ENCODE data around the gene CCN5.

The CCN5 gene

GRCh38 chr20:44736170-44737021, 21.2 kb downstream of the CCN5 start:
- no peak for TF ChIP-seq CTCF (IDR thresholded peaks at IDR 0.05; ENCODE audit: insufficient read depth, low read depth, low read length, missing control alignments)
- DNase-seq (ENCODE audit: low read depth) = peak; percentile 68
- H3K4me3 ChIP-seq (ENCODE audit: low read length) = no peak overlapping the region

GRCh38 chr20:44737116-44737515, 21.9 kb downstream of the CCN5 start:
- TF ChIP-seq CTCF (IDR thresholded peaks at IDR 0.05; ENCODE audit: insufficient read depth, low read depth, low read length, missing control alignments) = no peak
- DNase-seq (ENCODE audit: low read depth) = no peak
- no peak overlapping the region for H3K4me3 ChIP-seq (ENCODE audit: low read length)

- H3K4me3 ChIP-seq (ENCODE audit: low read length) = no peak overlapping the region
- peak; percentile 79 for DNase-seq (ENCODE audit: low read depth)
- TF ChIP-seq CTCF (IDR thresholded peaks at IDR 0.05; ENCODE audit: insufficient read depth, low read depth, low read length, missing control alignments) = no peak
Measured at GRCh38 chr20:44738813-44739477, 23.8 kb downstream of the CCN5 start.

GRCh38 chr20:44739942-44740341, 24.8 kb downstream of the CCN5 start:
- no peak overlapping the region for H3K4me3 ChIP-seq (ENCODE audit: low read length)
- no peak for TF ChIP-seq CTCF (IDR thresholded peaks at IDR 0.05; ENCODE audit: insufficient read depth, low read depth, low read length, missing control alignments)
- no peak for DNase-seq (ENCODE audit: low read depth)

GRCh38 chr20:44742304-44743079, 27.3 kb downstream of the CCN5 start:
- DNase-seq (ENCODE audit: low read depth) = no peak
- H3K4me3 ChIP-seq (ENCODE audit: low read length) = no peak overlapping the region
- TF ChIP-seq CTCF (IDR thresholded peaks at IDR 0.05; ENCODE audit: insufficient read depth, low read depth, low read length, missing control alignments) = no peak

GRCh38 chr20:44743080-44743701, 28.0 kb downstream of the CCN5 start:
- DNase-seq (ENCODE audit: low read depth) = no peak
- no peak for TF ChIP-seq CTCF (IDR thresholded peaks at IDR 0.05; ENCODE audit: insufficient read depth, low read depth, low read length, missing control alignments)
- no peak overlapping the region for H3K4me3 ChIP-seq (ENCODE audit: low read length)

All from epithelial cell of esophagus (primary cell).